Osteoblast (primary cell): ENCODE measurements around the gene ENC1. TPM values are rescaled to one million over a fixed set of nuclear protein-coding genes. Genes with fewer than 3 reads are reported as not detected.
A peak's percentile ranks its signal among the peaks of the same experiment; 100 is the strongest.

ENCODE experiments used
- DNase-seq: peaks from one replicate; pipeline ENCODE4 v3.0.0; 2011; ENCODE audit warnings: low spot score, mixed read lengths; ENCODE audit not compliant: insufficient read length; ENCODE audit errors: missing footprints
- H2AFZ ChIP-seq: 2 replicates; pipeline ENCODE4 v1.6.0; 2011; ENCODE audit warnings: mild to moderate bottlenecking, low read length
- H3K27ac ChIP-seq: 2 replicates; pipeline ENCODE4 v1.5.1; 2011; ENCODE audit warnings: mild to moderate bottlenecking, low read depth, low read length, moderate library complexity
- H3K27me3 ChIP-seq: 2 replicates; pipeline ENCODE4 v1.6.0; 2012; ENCODE audit warnings: mild to moderate bottlenecking, control low read depth, inconsistent platforms, low read length, moderate library complexity; ENCODE audit not compliant: insufficient read depth
- H3K36me3 ChIP-seq: 2 replicates; pipeline ENCODE4 v1.5.1; 2011; ENCODE audit warnings: mild to moderate bottlenecking, low read length, control low read depth, moderate library complexity; ENCODE audit not compliant: insufficient read depth
- H3K4me1 ChIP-seq: 2 replicates; pipeline ENCODE4 v1.5.1; 2011; ENCODE audit warnings: mild to moderate bottlenecking, low read length, control low read depth, moderate library complexity; ENCODE audit not compliant: insufficient read depth
- H3K4me2 ChIP-seq: 2 replicates; pipeline ENCODE4 v1.6.0; 2011; ENCODE audit warnings: mild to moderate bottlenecking, low read length; ENCODE audit not compliant: insufficient read depth
- H3K4me3 ChIP-seq: fragments of 200-600 bp; sonication (generic); 3 replicates; pipeline ENCODE4 v1.5.1; 2012; ENCODE audit warnings: mild to moderate bottlenecking, low read length, inconsistent platforms; ENCODE audit not compliant: insufficient read depth
- H3K79me2 ChIP-seq: 2 replicates; pipeline ENCODE4 v1.6.0; 2012; ENCODE audit warnings: mild to moderate bottlenecking, low read length, control low read depth, inconsistent platforms; ENCODE audit not compliant: insufficient read depth
- H3K9me3 ChIP-seq: 2 replicates; pipeline ENCODE4 v1.5.1; 2011; ENCODE audit warnings: low read depth, low read length, control low read depth
- H4K20me1 ChIP-seq: 2 replicates; pipeline ENCODE4 v1.6.0; 2012; ENCODE audit warnings: mild to moderate bottlenecking, low read length, control low read depth; ENCODE audit not compliant: insufficient read depth
- total RNA-seq: library from RNA; depleted of rRNA; stranded (reverse); fragments of >200 nt; gene quantifications from 2 replicates; pipeline ENCODE4 v1.2.3, GENCODE V29; 2012
- TF ChIP-seq, protein P1 (sequence below): IDR thresholded peaks from 2 replicates; pipeline ENCODE4 v1.5.1; 2011; ENCODE audit warnings: mild to moderate bottlenecking, low read depth, low read length, moderate library complexity; ENCODE audit errors: extremely low read depth

ENC1 gene
- total RNA-seq, 1 donor, result 109 TPM

DNA sequence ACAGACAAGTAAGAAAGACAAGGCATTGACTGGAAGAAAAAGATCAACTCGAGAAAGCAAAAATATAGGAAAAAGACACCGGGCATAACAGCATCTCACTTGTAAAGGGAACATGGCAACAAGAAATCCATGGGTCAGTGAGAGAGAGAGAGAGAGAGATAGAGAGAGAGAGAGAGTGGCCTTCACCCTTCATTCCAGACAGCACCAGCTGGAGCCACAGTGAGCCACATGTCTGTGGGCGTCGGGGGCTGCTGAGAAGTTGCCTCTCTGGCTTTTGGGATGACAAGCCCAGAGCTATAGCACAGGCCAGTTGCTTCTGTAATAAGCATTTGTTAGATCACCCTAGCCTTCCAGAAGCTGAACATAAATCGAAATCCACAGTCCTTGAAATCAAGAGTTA is 20.3 kb upstream of the ENC1 start:
- Histone ChIP-seq H3K36me3 (no peaks in the 10 kb centered on the region), H3K4me2 (no peak overlapping the region), H3K27me3 (peaks cover 2% of the 10 kb centered on the region), H3K27ac (no peak overlapping the region), H3K4me3 (no peak overlapping the region), H2AFZ (peak overlapping the region; percentile 30), H4K20me1 (no peaks in the 10 kb centered on the region), H3K4me1 (peaks cover 15% of the 10 kb centered on the region), H3K79me2 (no peaks in the 10 kb centered on the region), H3K9me3 (no peaks in the 10 kb centered on the region)
- TF ChIP-seq, protein P1, sequence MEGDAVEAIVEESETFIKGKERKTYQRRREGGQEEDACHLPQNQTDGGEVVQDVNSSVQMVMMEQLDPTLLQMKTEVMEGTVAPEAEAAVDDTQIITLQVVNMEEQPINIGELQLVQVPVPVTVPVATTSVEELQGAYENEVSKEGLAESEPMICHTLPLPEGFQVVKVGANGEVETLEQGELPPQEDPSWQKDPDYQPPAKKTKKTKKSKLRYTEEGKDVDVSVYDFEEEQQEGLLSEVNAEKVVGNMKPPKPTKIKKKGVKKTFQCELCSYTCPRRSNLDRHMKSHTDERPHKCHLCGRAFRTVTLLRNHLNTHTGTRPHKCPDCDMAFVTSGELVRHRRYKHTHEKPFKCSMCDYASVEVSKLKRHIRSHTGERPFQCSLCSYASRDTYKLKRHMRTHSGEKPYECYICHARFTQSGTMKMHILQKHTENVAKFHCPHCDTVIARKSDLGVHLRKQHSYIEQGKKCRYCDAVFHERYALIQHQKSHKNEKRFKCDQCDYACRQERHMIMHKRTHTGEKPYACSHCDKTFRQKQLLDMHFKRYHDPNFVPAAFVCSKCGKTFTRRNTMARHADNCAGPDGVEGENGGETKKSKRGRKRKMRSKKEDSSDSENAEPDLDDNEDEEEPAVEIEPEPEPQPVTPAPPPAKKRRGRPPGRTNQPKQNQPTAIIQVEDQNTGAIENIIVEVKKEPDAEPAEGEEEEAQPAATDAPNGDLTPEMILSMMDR, result no peak
- DNase-seq, result no peak

- no peak overlapping the region for H3K4me3 ChIP-seq
- no peaks in the 10 kb centered on the region for H3K27me3 ChIP-seq
- DNase-seq, result no peak
- no peaks in the 10 kb centered on the region for H3K36me3 ChIP-seq
- TF ChIP-seq, protein P1, result no peak
- no peaks in the 10 kb centered on the region for H3K79me2 ChIP-seq
- no peak overlapping the region for H3K4me2 ChIP-seq
- H4K20me1 ChIP-seq, result no peaks in the 10 kb centered on the region
- H2AFZ ChIP-seq, result peak overlapping the region; percentile 59
- no peaks in the 10 kb centered on the region for H3K9me3 ChIP-seq
- peaks cover 12% of the 10 kb centered on the region for H3K4me1 ChIP-seq
- no peak overlapping the region for H3K27ac ChIP-seq
Measured at GRCh38 chr5:74660140-74660539, 19.6 kb upstream of the ENC1 start.

GRCh38 chr5:74659172-74659571 is 18.6 kb upstream of the ENC1 start:
- H3K36me3 ChIP-seq, result no peaks in the 10 kb centered on the region
- no peak overlapping the region for H3K4me3 ChIP-seq
- no peak overlapping the region for H3K27ac ChIP-seq
- H3K27me3 ChIP-seq, result no peaks in the 10 kb centered on the region
- H3K4me1 ChIP-seq, result peaks cover 11% of the 10 kb centered on the region
- H4K20me1 ChIP-seq, result no peaks in the 10 kb centered on the region
- no peaks in the 10 kb centered on the region for H3K9me3 ChIP-seq
- H2AFZ ChIP-seq, result no peak overlapping the region
- DNase-seq, result no peak
- no peaks in the 10 kb centered on the region for H3K79me2 ChIP-seq
- TF ChIP-seq, protein P1, result no peak
- H3K4me2 ChIP-seq, result no peak overlapping the region

DNA sequence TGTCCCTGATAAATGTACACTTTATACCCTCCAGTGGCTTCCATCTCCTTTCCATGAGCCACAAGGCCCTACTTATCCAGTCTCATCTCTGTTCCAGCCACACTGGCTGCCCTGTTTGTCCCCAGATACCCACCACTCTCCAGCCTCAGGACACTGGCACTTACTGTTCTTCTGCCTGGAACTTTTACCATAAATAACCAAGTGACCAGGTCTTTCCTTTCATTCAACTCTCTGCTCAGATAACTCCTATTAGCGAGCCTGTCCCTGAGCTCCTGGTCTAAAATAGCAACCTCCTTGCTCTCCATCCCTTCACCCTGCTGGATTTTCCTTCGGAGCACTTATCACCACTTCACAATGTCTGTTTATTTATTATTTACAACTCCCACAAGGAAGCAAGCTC is 16.6 kb upstream of the ENC1 start:
- H3K27ac ChIP-seq, result no peak overlapping the region
- no peaks in the 10 kb centered on the region for H3K27me3 ChIP-seq
- no peaks in the 10 kb centered on the region for H3K9me3 ChIP-seq
- H3K4me3 ChIP-seq, result no peak overlapping the region
- DNase-seq, result no peak
- H2AFZ ChIP-seq, result no peak overlapping the region
- no peaks in the 10 kb centered on the region for H4K20me1 ChIP-seq
- H3K4me2 ChIP-seq, result no peak overlapping the region
- H3K36me3 ChIP-seq, result no peaks in the 10 kb centered on the region
- H3K4me1 ChIP-seq, result peaks cover 11% of the 10 kb centered on the region
- TF ChIP-seq, protein P1, result no peak
- no peaks in the 10 kb centered on the region for H3K79me2 ChIP-seq
